A673 (cell line): ENCODE measurements around the gene SLC25A45. TPM values are rescaled to one million over a fixed set of nuclear protein-coding genes. Genes with fewer than 3 reads are reported as not detected.
A peak's percentile ranks its signal among the peaks of the same experiment; 100 is the strongest.

Experiments used
- BruUV-seq: library from RNA; stranded (reverse); fragments of 400-500 nt; replicated peaks from 2 replicates; lab custom pipeline; 2021; lab: Mats Ljungman, UMichigan
- CTCF ChIA-PET: fragments of 300-600 bp; sonication (Branson Sonifier 250); formaldehyde crosslinking; loops from one replicate; lab custom pipeline; 2022; ENCODE audit warnings: antibody characterized with exemption; lab: Charles Lee
- POLR2A ChIA-PET: fragments of 300-600 bp; sonication (Branson Sonifier 250); formaldehyde crosslinking; loops from one replicate; lab custom pipeline; 2022; ENCODE audit warnings: antibody characterized with exemption; ENCODE audit not compliant: low non-redundant PET; lab: Charles Lee
- DNase-seq: peaks from one replicate; pipeline ENCODE4 v3.0.0-alpha.2; 2015; ENCODE audit warnings: low spot score
- H3K27ac ChIP-seq: fragments of 200-600 bp; sonication (generic); 2 replicates; pipeline ENCODE4 v1.5.1; 2016; ENCODE audit warnings: mixed run types, low read depth, mild to moderate bottlenecking, mixed read lengths, antibody characterized with exemption, low read length; ENCODE audit not compliant: poor library complexity, severe bottlenecking
- H3K27me3 ChIP-seq: fragments of 200-600 bp; sonication (generic); replicated peaks from 2 replicates; pipeline ENCODE4 v1.6.1; 2017; ENCODE audit warnings: mixed run types, low read depth, mild to moderate bottlenecking, mixed read lengths, antibody characterized with exemption, low read length; ENCODE audit not compliant: insufficient read depth, poor library complexity
- H3K36me3 ChIP-seq: fragments of 200-600 bp; sonication (generic); 2 replicates; pipeline ENCODE4 v1.6.1; 2016; ENCODE audit warnings: mixed run types, mild to moderate bottlenecking, mixed read lengths, antibody characterized with exemption, low read length; ENCODE audit not compliant: insufficient read depth, poor library complexity, severe bottlenecking
- H3K4me1 ChIP-seq: fragments of 200-600 bp; sonication (generic); 2 replicates; pipeline ENCODE4 v1.6.1; 2017; ENCODE audit warnings: mixed run types, mild to moderate bottlenecking, mixed read lengths, antibody characterized with exemption, low read length; ENCODE audit not compliant: insufficient read depth, poor library complexity, severe bottlenecking
- H3K4me3 ChIP-seq: fragments of 200-600 bp; sonication (generic); 2 replicates; pipeline ENCODE4 v1.5.1; 2016; ENCODE audit warnings: low read depth, mixed run types, mild to moderate bottlenecking, mixed read lengths, low read length; ENCODE audit not compliant: poor library complexity, severe bottlenecking
- H3K9me3 ChIP-seq: fragments of 200-600 bp; sonication (generic); 2 replicates; pipeline ENCODE4 v1.6.1; 2016; ENCODE audit warnings: mixed run types, low read depth, mild to moderate bottlenecking, mixed read lengths, antibody characterized with exemption, low read length; ENCODE audit not compliant: poor library complexity, severe bottlenecking
- CTCF ChIP-seq: fragments of 300-800, 200-600 bp; sonication (generic); conservative IDR thresholded peaks from 2 replicates; pipeline ENCODE4 v1.5.1; 2017; ENCODE audit warnings: low read depth, mild to moderate bottlenecking, antibody characterized with exemption, low read length, moderate library complexity, mixed read lengths
- EZH2 ChIP-seq: fragments of 200-600 bp; sonication (generic); IDR thresholded peaks from 2 replicates; pipeline ENCODE4 v1.6.1; 2017; ENCODE audit warnings: borderline replicate concordance, low read depth, mild to moderate bottlenecking, mixed read lengths, antibody characterized with exemption, low read length; ENCODE audit not compliant: poor library complexity, severe bottlenecking
- intact Hi-C: fragments of 100-400 bp; cut with micrococcal nuclease; formaldehyde crosslinking; loops from one replicate; pipeline ENCODE4 v1.10.0; 2022; ENCODE audit not compliant: unreplicated experiment
- total RNA-seq: library from RNA; stranded (reverse); gene quantifications from 2 replicates; pipeline ENCODE4 v1.2.3, GENCODE V29; 2021

SLC25A45 gene
- total RNA-seq, 1 experiment from 2014 or later: 5.3 TPM

- Histone ChIP-seq H3K9me3 (no peaks in the 10 kb centered on the region), H3K27ac (no peak overlapping the region), H3K4me3 (no peak overlapping the region), H3K36me3 (peaks cover 52% of the 10 kb centered on the region), H3K4me1 (no peaks in the 10 kb centered on the region), H3K27me3 (no peaks in the 10 kb centered on the region)
- ChIA-PET CTCF (no interaction called here), POLR2A (no interaction called here)
- DNase-seq: no peak
- TF ChIP-seq EZH2 (no peak), CTCF (no peak)
- BruUV-seq: no TSS peak
- intact Hi-C loops: no loop called here
These were observed 20.3 kb upstream of the SLC25A45 start for GRCh38 chr11:65402790-65403189.

DNA sequence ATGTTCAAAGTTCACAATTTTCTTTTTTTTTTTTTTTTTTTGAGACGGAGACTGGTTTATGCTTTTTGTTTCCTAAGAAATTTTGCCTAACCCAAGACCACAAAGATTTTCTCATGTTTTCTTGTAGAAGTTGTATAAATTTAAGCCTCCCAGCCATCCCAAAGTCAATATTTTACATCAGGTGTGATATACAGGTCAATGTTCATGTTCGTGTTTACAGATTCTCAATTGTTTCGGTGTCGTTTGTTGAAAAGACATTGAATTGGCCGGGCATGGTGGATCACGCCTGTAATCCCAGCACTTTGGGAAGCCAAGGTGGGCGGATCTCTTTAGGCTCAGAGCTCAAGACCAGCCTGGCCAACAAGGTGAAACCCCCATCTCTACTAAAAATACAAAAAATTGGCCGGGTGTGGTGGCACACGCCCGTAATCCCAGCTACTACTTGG lies 19.4 kb upstream of the SLC25A45 start:
- BruUV-seq: no TSS peak
- Histone ChIP-seq H3K4me1 (no peaks in the 10 kb centered on the region), H3K4me3 (no peak overlapping the region), H3K27me3 (no peaks in the 10 kb centered on the region), H3K9me3 (no peaks in the 10 kb centered on the region), H3K27ac (peak overlapping the region; percentile 50), H3K36me3 (peaks cover 53% of the 10 kb centered on the region)
- CTCF ChIA-PET: no interaction called here
- POLR2A ChIA-PET: interaction anchor here (0.7 kb wide), 1 partner anchor 56 kb away, joined by 18 read pairs; no protein-coding TSS in a partner anchor
- intact Hi-C loops: no loop called here
- TF ChIP-seq EZH2: no peak
- no peak for TF ChIP-seq CTCF
- DNase-seq: no peak

DNA sequence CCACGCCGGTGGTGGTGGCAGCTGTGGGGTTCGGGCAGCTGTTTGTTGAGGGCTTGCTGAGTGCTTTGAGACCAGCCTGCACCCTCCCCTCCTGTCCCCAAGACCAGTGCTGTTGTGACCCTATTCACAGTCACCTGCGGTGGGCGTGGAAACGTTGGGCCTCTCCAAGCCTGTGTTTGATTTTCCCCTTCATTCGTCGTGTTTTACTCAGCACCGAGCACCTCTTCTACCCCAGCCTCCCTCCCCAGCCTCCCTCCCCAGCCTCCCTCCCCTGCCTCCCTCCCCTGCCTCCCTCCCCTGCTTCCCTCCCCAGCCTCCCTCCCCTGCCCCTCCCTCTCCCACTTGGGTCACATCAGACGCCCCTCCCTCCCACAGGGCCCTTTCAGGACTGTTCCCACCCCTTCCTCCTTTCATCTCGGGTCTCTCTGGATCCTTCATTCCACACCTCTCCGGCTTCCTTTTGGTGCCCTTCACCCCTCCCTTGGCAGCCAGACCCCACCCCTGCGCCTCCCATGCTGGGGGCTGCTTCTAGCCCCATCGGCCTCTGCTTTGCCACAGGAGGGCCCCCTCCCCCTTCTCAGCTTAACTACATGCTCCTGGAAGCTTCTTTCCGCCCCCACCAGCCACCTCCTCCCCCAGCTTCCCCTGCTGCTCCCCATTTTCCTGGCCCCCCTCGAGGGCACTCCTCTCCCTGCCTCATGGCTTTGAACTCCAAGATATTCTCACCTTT lies 18.8 kb upstream of the SLC25A45 start:
- H3K4me1 ChIP-seq: no peaks in the 10 kb centered on the region
- ChIA-PET CTCF (no interaction called here), POLR2A (interaction anchor here (0.7 kb wide), 1 partner anchor 55 kb away, joined by 18 read pairs; no protein-coding TSS in a partner anchor)
- no peak for DNase-seq
- peaks cover 50% of the 10 kb centered on the region for H3K36me3 ChIP-seq
- H3K27ac ChIP-seq: peak overlapping the region; percentile 50
- intact Hi-C loops: no loop called here
- no peaks in the 10 kb centered on the region for H3K9me3 ChIP-seq
- no TSS peak for BruUV-seq
- no peak overlapping the region for H3K4me3 ChIP-seq
- TF ChIP-seq CTCF (no peak), EZH2 (no peak)
- H3K27me3 ChIP-seq: no peaks in the 10 kb centered on the region
